ENCODE measurements around the gene RAB3IL1.

GRCh38 chr11:61930933-61931332 lies 13.6 kb upstream of the RAB3IL1 start:
- TF ChIP-seq EZH2phosphoT487 (IDR thresholded peaks at IDR 0.05; ENCODE audit: borderline replicate concordance), result no peak
- TF ChIP-seq ATF3 (IDR thresholded peaks at IDR 0.05), result no peak
- TF ChIP-seq ZFX (IDR thresholded peaks at IDR 0.05), result no peak
- TF ChIP-seq CTCF (IDR thresholded peaks at IDR 0.05 in 2 of 3, conservative IDR thresholded peaks at IDR 0.05 in 1 of 3; ENCODE audit: borderline replicate concordance in 1 of 3, insufficient read depth in 1 of 3, low read depth in 2 of 3, low read length in 2 of 3), result no peak
- TF ChIP-seq ZNF274 (IDR thresholded peaks at IDR 0.05; ENCODE audit: low read depth, low read length), result no peak
- TF ChIP-seq POLR2A (IDR thresholded peaks at IDR 0.05; ENCODE audit: borderline replicate concordance, extremely low read depth, insufficient read depth, insufficient read length), result no peak
- no peak for TF ChIP-seq EZH2 (IDR thresholded peaks at IDR 0.05)
- TF ChIP-seq CBX3 (IDR thresholded peaks at IDR 0.05; ENCODE audit: low read depth), result no peak
- TF ChIP-seq POLR2AphosphoS5 (IDR thresholded peaks at IDR 0.05; ENCODE audit: low read depth, low read length), result no peak
- no peak for TF ChIP-seq MAX (IDR thresholded peaks at IDR 0.05)
- no peak for TF ChIP-seq JUND (IDR thresholded peaks at IDR 0.05)
- no peak for TF ChIP-seq EGR1 (IDR thresholded peaks at IDR 0.05; ENCODE audit: low read depth)

Data from HCT116 (cell line).